HEK293T (cell line): ENCODE measurements around the gene ALOX5.

Source experiments
- CTCF ChIA-PET: fragments of 350-600 bp; formaldehyde crosslinking; extraction: SDS; loops from one replicate; lab custom pipeline; 2021; ENCODE audit warnings: antibody characterized with exemption, inconsistent platforms; lab: Yijun Ruan, JAX
- POLR2A ChIA-PET: fragments of 350-600 bp; formaldehyde crosslinking; extraction: SDS; loops from one replicate; lab custom pipeline; 2020; ENCODE audit warnings: antibody characterized with exemption, inconsistent platforms; lab: Yijun Ruan, JAX
- DNase-seq: peaks from one replicate; pipeline ENCODE4 v3.0.0; 2012; ENCODE audit warnings: mixed read lengths; ENCODE audit errors: extremely low spot score
- ARNT ChIP-seq: fragments of 450-650 bp; IDR thresholded peaks from 2 replicates; pipeline ENCODE4 v1.6.1; 2017; ENCODE audit warnings: mild to moderate bottlenecking
- BHLHE40 ChIP-seq: fragments of 450-650 bp; IDR thresholded peaks from 2 replicates; pipeline ENCODE4 v1.6.1; 2016; ENCODE audit warnings: mild to moderate bottlenecking, moderate library complexity, borderline replicate concordance
- CTBP1 ChIP-seq: fragments of 450-650 bp; IDR thresholded peaks from 2 replicates; pipeline ENCODE4 v1.6.1; 2016; ENCODE audit warnings: borderline replicate concordance
- ELF4 ChIP-seq: fragments of 450-650 bp; IDR thresholded peaks from 2 replicates; pipeline ENCODE4 v1.6.1; 2017; ENCODE audit warnings: antibody characterized with exemption
- FOXA1 ChIP-seq: fragments of 450-650 bp; IDR thresholded peaks from 2 replicates; pipeline ENCODE4 v1.6.1; 2016; ENCODE audit warnings: mild to moderate bottlenecking
- FOXK2 ChIP-seq: fragments of 450-650 bp; IDR thresholded peaks from 2 replicates; pipeline ENCODE4 v1.6.1; 2016; ENCODE audit warnings: mild to moderate bottlenecking
- FOXM1 ChIP-seq: fragments of 450-650 bp; IDR thresholded peaks from 2 replicates; pipeline ENCODE4 v1.6.1; 2017; ENCODE audit warnings: mild to moderate bottlenecking, borderline replicate concordance
- HDGF ChIP-seq: fragments of 450-650 bp; IDR thresholded peaks from 2 replicates; pipeline ENCODE4 v1.6.1; 2017; ENCODE audit warnings: antibody characterized with exemption, borderline replicate concordance
- L3MBTL2 ChIP-seq: fragments of 450-650 bp; conservative IDR thresholded peaks from 2 replicates; pipeline ENCODE4 v1.6.1; 2016; ENCODE audit warnings: mild to moderate bottlenecking
- LEF1 ChIP-seq: fragments of 450-650 bp; IDR thresholded peaks from 2 replicates; pipeline ENCODE4 v1.6.1; 2017; ENCODE audit warnings: mild to moderate bottlenecking, borderline replicate concordance
- NFRKB ChIP-seq: fragments of 450-650 bp; IDR thresholded peaks from 2 replicates; pipeline ENCODE4 v1.6.1; 2016; ENCODE audit warnings: mild to moderate bottlenecking, moderate library complexity
- PKNOX1 ChIP-seq: fragments of 450-650 bp; IDR thresholded peaks from 2 replicates; pipeline ENCODE4 v1.6.1; 2016
- SP1 ChIP-seq: fragments of 450-650 bp; IDR thresholded peaks from 2 replicates; pipeline ENCODE4 v1.6.1; 2017
- SUZ12 ChIP-seq: fragments of 450-650 bp; IDR thresholded peaks from 2 replicates; pipeline ENCODE4 v1.6.1; 2016; ENCODE audit warnings: mild to moderate bottlenecking
- TARDBP ChIP-seq: fragments of 450-650 bp; IDR thresholded peaks from 2 replicates; pipeline ENCODE4 v1.6.1; 2016
- ZNF384 ChIP-seq: fragments of 450-650 bp; IDR thresholded peaks from 2 replicates; pipeline ENCODE4 v1.6.1; 2016

Gene ALOX5

GRCh38 chr10:45429790-45430189 lies 55.8 kb downstream of the ALOX5 start:
- POLR2A ChIA-PET = no interaction called here
- CTCF ChIA-PET = no interaction called here
- no peak for DNase-seq
- TF ChIP-seq LEF1 (no peak), ELF4 (no peak), TARDBP (no peak), L3MBTL2 (no peak), CTBP1 (no peak), ZNF384 (no peak), ARNT (no peak), PKNOX1 (no peak), FOXA1 (no peak), FOXM1 (no peak), HDGF (no peak), BHLHE40 (no peak), SUZ12 (no peak), SP1 (no peak), NFRKB (no peak), FOXK2 (no peak)

- TF ChIP-seq FOXM1 = no peak
- no peak for TF ChIP-seq SUZ12
- TF ChIP-seq ZNF384 = no peak
- TF ChIP-seq TARDBP = no peak
- TF ChIP-seq PKNOX1 = no peak
- TF ChIP-seq HDGF = no peak
- CTCF ChIA-PET = no interaction called here
- POLR2A ChIA-PET = no interaction called here
- DNase-seq = no peak
Measured at GRCh38 chr10:45432113-45432512, 58.1 kb downstream of the ALOX5 start.

GRCh38 chr10:45432700-45433472 lies 58.9 kb downstream of the ALOX5 start:
- no peak for TF ChIP-seq L3MBTL2
- TF ChIP-seq FOXA1 = no peak
- TF ChIP-seq ARNT = no peak
- TF ChIP-seq ZNF384 = no peak
- TF ChIP-seq SUZ12 = no peak
- TF ChIP-seq FOXK2 = no peak
- no peak for TF ChIP-seq BHLHE40
- no peak for TF ChIP-seq SP1
- no peak for TF ChIP-seq NFRKB
- no peak for TF ChIP-seq ELF4
- no peak for TF ChIP-seq TARDBP
- TF ChIP-seq PKNOX1 = no peak
- no peak for TF ChIP-seq LEF1
- TF ChIP-seq FOXM1 = no peak
- TF ChIP-seq CTBP1 = no peak
- no peak for TF ChIP-seq HDGF
- DNase-seq = no peak
- ChIA-PET CTCF (no interaction called here), POLR2A (no interaction called here)

GRCh38 chr10:45433716-45434469 lies 59.9 kb downstream of the ALOX5 start:
- DNase-seq = no peak
- CTCF ChIA-PET = no interaction called here
- no peak for TF ChIP-seq SUZ12
- TF ChIP-seq FOXK2 = no peak
- no peak for TF ChIP-seq LEF1
- TF ChIP-seq CTBP1 = no peak
- no peak for TF ChIP-seq PKNOX1
- no peak for TF ChIP-seq ZNF384
- no peak for TF ChIP-seq BHLHE40
- TF ChIP-seq FOXA1 = no peak
- no peak for TF ChIP-seq ELF4
- TF ChIP-seq HDGF = no peak
- POLR2A ChIA-PET = no interaction called here
